Stimulated activated CD8-positive, alpha-beta memory T cell treated with anti-CD3 and anti-CD28 coated beads, Interleukin-4, amount 100 ng/mL, for 4 hours (primary cell): ENCODE data around the gene CORO7.

ENCODE experiments used
- DNase-seq, 2 donors: peaks; one replicate each; pipeline ENCODE4 v3.0.0-alpha.2; 2020; ENCODE audit warnings: low read depth in 2 of 2, low spot score in 1 of 2

The CORO7 gene

GRCh38 chr16:4313563-4314531, 102.5 kb downstream of the CORO7 start:
- no peak for DNase-seq

- DNase-seq = no peak
These were observed 106.5 kb downstream of the CORO7 start for GRCh38 chr16:4309833-4310266.

GRCh38 chr16:4309102-4309832, 107.1 kb downstream of the CORO7 start:
- DNase-seq = no peak

GRCh38 chr16:4307215-4308037, 109.0 kb downstream of the CORO7 start:
- DNase-seq = peak; percentile 88 to 94

- no peak for DNase-seq
These were observed 109.8 kb downstream of the CORO7 start for GRCh38 chr16:4306470-4307214.
